Tibial artery (tissue), 4 donors: ENCODE results near the gene RAPGEF1.

Experiments used
- DNase-seq, 2 donors: peaks; one replicate each; pipeline ENCODE4 v3.0.0-alpha.2; 2019
- H3K27ac ChIP-seq, 2 donors: fragments of 200-600 bp; sonication (generic) in 1 of 2; 1 replicate in 1 of 2; 2 replicates in 1 of 2; pipeline ENCODE4 v1.5.1; 2018 to 2019; ENCODE audit warnings: mild to moderate bottlenecking in 1 of 2
- H3K27me3 ChIP-seq, 2 donors: fragments of 200-600 bp; sonication (generic) in 1 of 2; one replicate each; pipeline versions ENCODE4 v1.5.1 to v1.6.0; 2016 to 2019
- H3K36me3 ChIP-seq, 3 donors: fragments of 200-600 bp; sonication (generic) in 2 of 3; one replicate each; pipeline ENCODE4 v1.5.1; 2016 to 2019; ENCODE audit warnings: mild to moderate bottlenecking in 2 of 3
- H3K4me1 ChIP-seq, 4 donors: fragments of 200-600 bp; sonication (generic) in 2 of 4; 1 replicate in 3 of 4; 2 replicates in 1 of 4; pipeline ENCODE4 v1.5.1; 2016 to 2019
- H3K4me3 ChIP-seq, 2 donors: fragments of 200-600 bp; sonication (generic) in 1 of 2; 1 replicate in 1 of 2; 2 replicates in 1 of 2; pipeline ENCODE4 v1.5.1; 2018 to 2019; ENCODE audit warnings: mild to moderate bottlenecking in 2 of 2
- H3K9me3 ChIP-seq, 3 donors: fragments of 200-600 bp; sonication (generic) in 1 of 3; one replicate each; pipeline ENCODE4 v1.5.1; 2016 to 2019
- intact Hi-C: fragments of 100-400 bp; cut with DNase I; formaldehyde crosslinking; loops from one replicate; pipeline ENCODE4 v1.15.0; 2023; ENCODE audit warnings: low total_unique reads
- TF ChIP-seq, protein P1 (sequence below), 2 experiments: fragments of 200-600 bp in 1 of 2; fragments of 450-650 bp in 1 of 2; IDR thresholded peaks; one replicate each; pipeline ENCODE4 v1.5.1; 2017 to 2019; ENCODE audit warnings: antibody characterized with exemption in 2 of 2, mild to moderate bottlenecking in 1 of 2, moderate library complexity in 1 of 2

Gene RAPGEF1

DNA sequence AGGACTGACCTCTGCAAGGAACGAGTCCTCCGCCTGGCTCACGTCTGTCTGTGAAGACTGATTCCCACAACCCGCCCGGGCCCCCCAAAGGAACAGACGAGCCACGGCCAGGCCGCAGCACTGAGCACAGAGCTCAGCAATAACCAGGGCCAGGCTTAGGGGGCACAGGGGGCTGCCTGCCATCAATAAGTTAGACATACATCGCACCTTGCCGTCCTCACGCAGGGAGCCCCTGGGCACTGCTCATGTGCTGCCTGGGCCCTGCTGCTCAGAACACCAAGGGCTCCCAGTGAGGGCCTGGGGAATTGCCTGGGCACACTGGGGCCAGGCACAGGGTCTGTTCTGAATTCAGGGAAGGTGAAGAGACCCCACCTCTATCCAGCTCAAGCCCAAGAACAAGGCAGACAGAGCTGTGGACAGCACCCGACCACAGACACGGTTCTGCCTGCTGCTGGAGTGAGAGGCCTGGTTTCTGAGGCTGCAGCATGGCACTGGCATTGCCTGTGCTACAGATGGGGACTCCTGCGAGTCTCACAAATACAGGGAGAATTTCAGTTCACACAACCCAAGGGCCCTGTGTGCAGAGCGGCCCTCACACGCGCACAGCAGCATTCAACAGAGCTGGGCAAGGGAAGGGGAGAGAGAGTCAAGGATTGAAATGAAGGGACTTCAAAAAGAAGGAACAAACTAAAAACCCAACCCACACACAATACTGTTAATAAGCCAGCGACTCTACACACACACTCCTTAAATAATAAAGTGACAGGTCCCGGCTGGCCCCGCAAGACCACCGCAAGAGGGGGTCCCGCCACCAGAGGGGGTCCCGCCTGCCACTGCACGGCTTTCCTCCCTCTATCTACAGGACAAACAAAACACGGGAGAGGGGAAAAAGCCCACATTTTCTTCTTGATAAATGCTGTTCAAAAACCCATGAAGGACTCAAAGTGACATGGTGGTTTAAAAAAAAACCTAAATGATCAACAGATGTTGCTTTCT, 162.6 kb downstream of the RAPGEF1 start:
- intact Hi-C loops = no loop called here
- no peak overlapping the region for H3K4me3 ChIP-seq
- no peak for DNase-seq

GRCh38 chr9:131575946-131576853, 163.7 kb downstream of the RAPGEF1 start:
- Histone ChIP-seq H3K36me3 (peaks cover 57 to 92% (median 79%) of the 10 kb centered on the region in 3 donors), H3K9me3 (no peaks in the 10 kb centered on the region), H3K27ac (no peak overlapping the region), H3K4me3 (no peak overlapping the region), H3K27me3 (no peaks in the 10 kb centered on the region), H3K4me1 (peaks cover 0 to 5% (median 0%) of the 10 kb centered on the region in 4 donors)
- no peak for DNase-seq
- intact Hi-C loops = no loop called here
- TF ChIP-seq, protein P1, sequence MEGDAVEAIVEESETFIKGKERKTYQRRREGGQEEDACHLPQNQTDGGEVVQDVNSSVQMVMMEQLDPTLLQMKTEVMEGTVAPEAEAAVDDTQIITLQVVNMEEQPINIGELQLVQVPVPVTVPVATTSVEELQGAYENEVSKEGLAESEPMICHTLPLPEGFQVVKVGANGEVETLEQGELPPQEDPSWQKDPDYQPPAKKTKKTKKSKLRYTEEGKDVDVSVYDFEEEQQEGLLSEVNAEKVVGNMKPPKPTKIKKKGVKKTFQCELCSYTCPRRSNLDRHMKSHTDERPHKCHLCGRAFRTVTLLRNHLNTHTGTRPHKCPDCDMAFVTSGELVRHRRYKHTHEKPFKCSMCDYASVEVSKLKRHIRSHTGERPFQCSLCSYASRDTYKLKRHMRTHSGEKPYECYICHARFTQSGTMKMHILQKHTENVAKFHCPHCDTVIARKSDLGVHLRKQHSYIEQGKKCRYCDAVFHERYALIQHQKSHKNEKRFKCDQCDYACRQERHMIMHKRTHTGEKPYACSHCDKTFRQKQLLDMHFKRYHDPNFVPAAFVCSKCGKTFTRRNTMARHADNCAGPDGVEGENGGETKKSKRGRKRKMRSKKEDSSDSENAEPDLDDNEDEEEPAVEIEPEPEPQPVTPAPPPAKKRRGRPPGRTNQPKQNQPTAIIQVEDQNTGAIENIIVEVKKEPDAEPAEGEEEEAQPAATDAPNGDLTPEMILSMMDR (IDR thresholded peaks at IDR 0.05) = no peak

More for the DNA sequence above, 162.6 kb downstream of the RAPGEF1 start:
- Histone ChIP-seq H3K9me3 (no peaks in the 10 kb centered on the region), H3K27ac (no peak overlapping the region), H3K36me3 (peaks cover 59 to 92% (median 80%) of the 10 kb centered on the region in 3 donors), H3K27me3 (no peaks in the 10 kb centered on the region), H3K4me1 (peaks cover 0 to 5% (median 0%) of the 10 kb centered on the region in 4 donors)
- TF ChIP-seq, protein P1 (IDR thresholded peaks at IDR 0.05) = no peak

GRCh38 chr9:131574730-131575640, 164.9 kb downstream of the RAPGEF1 start:
- Histone ChIP-seq H3K4me1 (peaks cover 0 to 2% (median 0%) of the 10 kb centered on the region in 4 donors), H3K4me3 (no peak overlapping the region), H3K27me3 (no peaks in the 10 kb centered on the region), H3K36me3 (peaks cover 45 to 88% (median 68%) of the 10 kb centered on the region in 3 donors), H3K27ac (no peak overlapping the region), H3K9me3 (no peaks in the 10 kb centered on the region)
- DNase-seq = no peak
- intact Hi-C loops = no loop called here
- TF ChIP-seq, protein P1 (IDR thresholded peaks at IDR 0.05) = no peak

DNA sequence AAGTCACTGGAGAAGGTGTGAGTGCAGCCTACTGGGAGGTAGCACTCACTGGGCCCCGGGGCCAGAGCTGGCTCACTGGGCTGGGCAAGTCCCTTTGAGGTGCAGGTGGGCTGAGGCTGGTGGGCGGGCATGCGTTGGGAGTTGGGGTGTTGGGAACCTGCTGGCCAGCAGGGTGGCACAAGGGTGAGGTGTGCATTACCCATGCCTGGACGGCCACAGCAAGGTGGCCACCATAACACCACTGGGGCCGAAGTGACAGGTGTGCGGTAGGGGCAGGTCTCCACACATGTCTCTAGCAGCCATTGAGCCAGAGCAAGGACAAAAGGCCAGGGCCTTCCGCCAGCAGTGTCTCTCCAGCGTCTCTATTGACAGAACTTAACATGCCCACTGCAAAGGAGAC, 172.0 kb downstream of the RAPGEF1 start:
- Histone ChIP-seq H3K27ac (no peak overlapping the region), H3K4me3 (no peak overlapping the region), H3K9me3 (peaks cover 0 to 6% (median 3%) of the 10 kb centered on the region in 3 donors), H3K4me1 (no peaks in the 10 kb centered on the region), H3K36me3 (peaks cover 16 to 39% (median 29%) of the 10 kb centered on the region in 3 donors), H3K27me3 (no peaks in the 10 kb centered on the region)
- intact Hi-C loops = no loop called here
- TF ChIP-seq, protein P1 (IDR thresholded peaks at IDR 0.05) = no peak
- DNase-seq = no peak
